K562 (cell line): ENCODE measurements around the gene KATNB1. TPM values are rescaled to one million over a fixed set of nuclear protein-coding genes. Genes with fewer than 3 reads are reported as not detected.

Source experiments
- COPS2 ChIP-seq: fragments of 450-650 bp; conservative IDR thresholded peaks from 2 replicates; pipeline ENCODE4 v1.6.1; 2016; ENCODE audit warnings: mild to moderate bottlenecking, moderate library complexity
- CTBP1 ChIP-seq: fragments of 450-650 bp; IDR thresholded peaks from 2 replicates; pipeline ENCODE4 v1.6.1; 2016; ENCODE audit warnings: borderline replicate concordance
- KDM5B ChIP-seq: fragments of 200-600 bp; sonication (generic); IDR thresholded peaks from 2 replicates; pipeline ENCODE4 v1.6.1; 2012; ENCODE audit warnings: low read depth, mild to moderate bottlenecking, moderate library complexity, low read length, control low read depth, inconsistent platforms; ENCODE audit not compliant: insufficient replicate concordance
- MTA3 ChIP-seq: fragments of 450-650 bp; formaldehyde crosslinking; IDR thresholded peaks from 2 replicates; pipeline ENCODE4 v1.6.1; 2017; ENCODE audit warnings: mild to moderate bottlenecking, borderline replicate concordance
- POLR3A ChIP-seq: IDR thresholded peaks from 2 replicates; pipeline ENCODE4 v1.6.1; 2011; ENCODE audit warnings: borderline replicate concordance, mild to moderate bottlenecking, moderate library complexity; ENCODE audit not compliant: insufficient read length, insufficient read depth; ENCODE audit errors: extremely low read depth
- PPARD ChIP-seq: fragments of 250-450 bp; sonication (Bioruptor Pico); IDR thresholded peaks from 2 replicates; pipeline ENCODE4 v1.8.0; 2022; ENCODE audit warnings: inconsistent platforms, mild to moderate bottlenecking, moderate library complexity
- RAD51 ChIP-seq: fragments of 450-650 bp; IDR thresholded peaks from 2 replicates; pipeline ENCODE4 v1.7.1; 2016; ENCODE audit warnings: low read depth, mild to moderate bottlenecking, borderline replicate concordance
- RBM34 ChIP-seq: fragments of 200-400 bp; formaldehyde crosslinking; IDR thresholded peaks from 2 replicates; pipeline ENCODE4 v1.6.1; 2018; ENCODE audit warnings: low read length, borderline replicate concordance; ENCODE audit not compliant: insufficient read depth
- TFAM ChIP-seq: fragments of 250-450 bp; sonication (Bioruptor Pico); conservative IDR thresholded peaks from 2 replicates; pipeline ENCODE4 v1.5.0; 2021; ENCODE audit warnings: mild to moderate bottlenecking, moderate library complexity
- ZBTB8A ChIP-seq: fragments of 450-650 bp; IDR thresholded peaks from 2 replicates; pipeline ENCODE4 v1.6.1; 2018; ENCODE audit warnings: mild to moderate bottlenecking, moderate library complexity; ENCODE audit not compliant: partially characterized antibody
- ZBTB9 ChIP-seq: fragments of 450-650 bp; formaldehyde crosslinking; IDR thresholded peaks from 2 replicates; pipeline ENCODE4 v1.4.0; 2020; ENCODE audit warnings: mild to moderate bottlenecking, moderate library complexity
- ZNF197 ChIP-seq: fragments of 200-800 bp; sonication (Bioruptor generic); IDR thresholded peaks from 2 replicates; pipeline ENCODE4 v1.6.1; 2016; ENCODE audit warnings: low read depth, missing genetic modification characterization, missing compliant biosample characterization
- ZNF785 ChIP-seq: fragments of 250-450 bp; sonication (Bioruptor Pico); IDR thresholded peaks from 2 replicates; pipeline ENCODE4 v1.4.0; 2020; ENCODE audit warnings: mild to moderate bottlenecking
- polyA plus RNA-seq, 8 experiments: library from polyadenylated mRNA; depleted of rRNA in 4 of 8; stranded (reverse) in 5 of 8; unstranded in 3 of 8; fragments of >200 nt; fragmentation: Nextera tagmentation in 2 of 8; fragmentation: Illumina TruSeq in 1 of 8; extraction: Ambion mirVana in 2 of 8; extraction: Trizol in 1 of 8; gene quantifications; 2 replicates each; pipeline versions ENCODE4 v1.2.1 to v1.2.3, GENCODE V29; 2011 to 2014; ENCODE audit warnings: inconsistent platforms in 1 of 8, missing spikeins in 1 of 8
- total RNA-seq, 7 experiments: library from RNA; depleted of rRNA in 6 of 7; stranded (reverse); fragments of >200 nt in 6 of 7; fragmentation: Illumina TruSeq in 2 of 7; extraction: Trizol in 2 of 7; gene quantifications; 2 replicates each; pipeline versions ENCODE4 v1.2.1 to v1.2.3, GENCODE V29; 2011 to 2021; ENCODE audit warnings: low replicate concordance in 1 of 7
- TF ChIP-seq, protein P1 (sequence below): sonication (generic); formaldehyde crosslinking; IDR thresholded peaks from 2 replicates; pipeline ENCODE4 v1.8.1; 2023; ENCODE audit warnings: mild to moderate bottlenecking, missing genetic modification reagents
- TF ChIP-seq, protein P2 (sequence below): fragments of 200-800 bp; sonication (Bioruptor generic); IDR thresholded peaks from 2 replicates; pipeline ENCODE4 v1.6.1; 2017; ENCODE audit warnings: missing genetic modification characterization, missing compliant biosample characterization
- TF ChIP-seq, protein P3 (sequence below): IDR thresholded peaks from 3 replicates; pipeline ENCODE4 v1.6.1; 2011; ENCODE audit warnings: borderline replicate concordance, mild to moderate bottlenecking; ENCODE audit not compliant: insufficient read length, insufficient read depth
- TF ChIP-seq, protein P4 (sequence below): fragments of 250-450 bp; sonication (Bioruptor Pico); IDR thresholded peaks from 2 replicates; pipeline ENCODE4 v1.8.0; 2022; ENCODE audit warnings: inconsistent platforms, mild to moderate bottlenecking, moderate library complexity, borderline replicate concordance
- TF ChIP-seq, protein P5 (sequence below): sonication (generic); formaldehyde crosslinking; IDR thresholded peaks from 2 replicates; pipeline ENCODE4 v1.8.0; 2022; ENCODE audit warnings: missing genetic modification reagents, mild to moderate bottlenecking, borderline replicate concordance

KATNB1 gene
- total and polyA plus RNA-seq, 9 of the 15 experiments (the other 6 are each of a cell fraction or from before 2014, with no cell fraction given): 1.2 to 52.6 (median 21.9) TPM

- TF ChIP-seq, protein P1, sequence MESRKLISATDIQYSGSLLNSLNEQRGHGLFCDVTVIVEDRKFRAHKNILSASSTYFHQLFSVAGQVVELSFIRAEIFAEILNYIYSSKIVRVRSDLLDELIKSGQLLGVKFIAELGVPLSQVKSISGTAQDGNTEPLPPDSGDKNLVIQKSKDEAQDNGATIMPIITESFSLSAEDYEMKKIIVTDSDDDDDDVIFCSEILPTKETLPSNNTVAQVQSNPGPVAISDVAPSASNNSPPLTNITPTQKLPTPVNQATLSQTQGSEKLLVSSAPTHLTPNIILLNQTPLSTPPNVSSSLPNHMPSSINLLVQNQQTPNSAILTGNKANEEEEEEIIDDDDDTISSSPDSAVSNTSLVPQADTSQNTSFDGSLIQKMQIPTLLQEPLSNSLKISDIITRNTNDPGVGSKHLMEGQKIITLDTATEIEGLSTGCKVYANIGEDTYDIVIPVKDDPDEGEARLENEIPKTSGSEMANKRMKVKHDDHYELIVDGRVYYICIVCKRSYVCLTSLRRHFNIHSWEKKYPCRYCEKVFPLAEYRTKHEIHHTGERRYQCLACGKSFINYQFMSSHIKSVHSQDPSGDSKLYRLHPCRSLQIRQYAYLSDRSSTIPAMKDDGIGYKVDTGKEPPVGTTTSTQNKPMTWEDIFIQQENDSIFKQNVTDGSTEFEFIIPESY (CRISPR knock-in tag): no peak
- TF ChIP-seq ZBTB8A: no peak
- TF ChIP-seq ZNF785: no peak
- TF ChIP-seq, protein P2, sequence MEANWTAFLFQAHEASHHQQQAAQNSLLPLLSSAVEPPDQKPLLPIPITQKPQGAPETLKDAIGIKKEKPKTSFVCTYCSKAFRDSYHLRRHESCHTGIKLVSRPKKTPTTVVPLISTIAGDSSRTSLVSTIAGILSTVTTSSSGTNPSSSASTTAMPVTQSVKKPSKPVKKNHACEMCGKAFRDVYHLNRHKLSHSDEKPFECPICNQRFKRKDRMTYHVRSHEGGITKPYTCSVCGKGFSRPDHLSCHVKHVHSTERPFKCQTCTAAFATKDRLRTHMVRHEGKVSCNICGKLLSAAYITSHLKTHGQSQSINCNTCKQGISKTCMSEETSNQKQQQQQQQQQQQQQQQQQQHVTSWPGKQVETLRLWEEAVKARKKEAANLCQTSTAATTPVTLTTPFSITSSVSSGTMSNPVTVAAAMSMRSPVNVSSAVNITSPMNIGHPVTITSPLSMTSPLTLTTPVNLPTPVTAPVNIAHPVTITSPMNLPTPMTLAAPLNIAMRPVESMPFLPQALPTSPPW (CRISPR knock-in tag): 0 out of 2 replicates have a peak, but pooled peaks have one; percentile 16
- TF ChIP-seq ZNF197: 0 out of 2 replicates have a peak, but pooled peaks have one; percentile 76
- no peak for TF ChIP-seq RAD51
- TF ChIP-seq COPS2: no peak
- TF ChIP-seq, protein P3, sequence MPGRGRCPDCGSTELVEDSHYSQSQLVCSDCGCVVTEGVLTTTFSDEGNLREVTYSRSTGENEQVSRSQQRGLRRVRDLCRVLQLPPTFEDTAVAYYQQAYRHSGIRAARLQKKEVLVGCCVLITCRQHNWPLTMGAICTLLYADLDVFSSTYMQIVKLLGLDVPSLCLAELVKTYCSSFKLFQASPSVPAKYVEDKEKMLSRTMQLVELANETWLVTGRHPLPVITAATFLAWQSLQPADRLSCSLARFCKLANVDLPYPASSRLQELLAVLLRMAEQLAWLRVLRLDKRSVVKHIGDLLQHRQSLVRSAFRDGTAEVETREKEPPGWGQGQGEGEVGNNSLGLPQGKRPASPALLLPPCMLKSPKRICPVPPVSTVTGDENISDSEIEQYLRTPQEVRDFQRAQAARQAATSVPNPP: no peak
- TF ChIP-seq, protein P4, sequence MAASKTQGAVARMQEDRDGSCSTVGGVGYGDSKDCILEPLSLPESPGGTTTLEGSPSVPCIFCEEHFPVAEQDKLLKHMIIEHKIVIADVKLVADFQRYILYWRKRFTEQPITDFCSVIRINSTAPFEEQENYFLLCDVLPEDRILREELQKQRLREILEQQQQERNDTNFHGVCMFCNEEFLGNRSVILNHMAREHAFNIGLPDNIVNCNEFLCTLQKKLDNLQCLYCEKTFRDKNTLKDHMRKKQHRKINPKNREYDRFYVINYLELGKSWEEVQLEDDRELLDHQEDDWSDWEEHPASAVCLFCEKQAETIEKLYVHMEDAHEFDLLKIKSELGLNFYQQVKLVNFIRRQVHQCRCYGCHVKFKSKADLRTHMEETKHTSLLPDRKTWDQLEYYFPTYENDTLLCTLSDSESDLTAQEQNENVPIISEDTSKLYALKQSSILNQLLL: no peak
- 0 out of 2 replicates have a peak, but pooled peaks have one; percentile 13 for TF ChIP-seq CTBP1
- no peak for TF ChIP-seq POLR3A
- TF ChIP-seq PPARD (CRISPR knock-in tag): no peak
- peak; percentile 28; the same call in 1 of the 2 replicates for TF ChIP-seq MTA3
- TF ChIP-seq KDM5B: no peak
- TF ChIP-seq ZBTB9 (CRISPR knock-in tag): no peak
- TF ChIP-seq RBM34: no peak
- no peak for TF ChIP-seq TFAM (CRISPR knock-in tag)
- TF ChIP-seq, protein P5, sequence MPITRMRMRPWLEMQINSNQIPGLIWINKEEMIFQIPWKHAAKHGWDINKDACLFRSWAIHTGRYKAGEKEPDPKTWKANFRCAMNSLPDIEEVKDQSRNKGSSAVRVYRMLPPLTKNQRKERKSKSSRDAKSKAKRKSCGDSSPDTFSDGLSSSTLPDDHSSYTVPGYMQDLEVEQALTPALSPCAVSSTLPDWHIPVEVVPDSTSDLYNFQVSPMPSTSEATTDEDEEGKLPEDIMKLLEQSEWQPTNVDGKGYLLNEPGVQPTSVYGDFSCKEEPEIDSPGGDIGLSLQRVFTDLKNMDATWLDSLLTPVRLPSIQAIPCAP (CRISPR knock-in tag): no peak
Measured at GRCh38 chr16:57700781-57701551, 34.6 kb upstream of the KATNB1 start (continued).
